A549 (cell line): ENCODE results near the gene DACH1. TPM values are rescaled to one million over a fixed set of nuclear protein-coding genes. Genes with fewer than 3 reads are reported as not detected.

Experiments
- ATAC-seq, 2 experiments: fragments of 200-7000 bp in 1 of 2; fragments of >200 bp in 1 of 2; cut with Nextera tagmentation in 1 of 2; cut with Tn5 transposase in 1 of 2; 3 replicates each; pipeline versions ENCODE4 v1.8.0 to v1.9.1; 2018 to 2020; ENCODE audit warnings: mild to moderate bottlenecking in 1 of 2, moderate library complexity in 1 of 2
- CTCF ChIA-PET: fragments of 300-600 bp; sonication (Branson Sonifier 250); formaldehyde crosslinking; extraction: SDS; loops from one replicate; lab custom pipeline; 2021; ENCODE audit warnings: antibody characterized with exemption, inconsistent platforms; lab: Yijun Ruan, JAX
- POLR2A ChIA-PET: fragments of 350-600 bp; formaldehyde crosslinking; extraction: SDS; loops from one replicate; lab custom pipeline; 2021; ENCODE audit warnings: antibody characterized with exemption, inconsistent platforms; lab: Yijun Ruan, JAX
- DNase-seq, 2 experiments: peaks; one replicate each; pipeline versions ENCODE4 v3.0.0 to v3.0.0-alpha.2; 2011 to 2016; ENCODE audit warnings: low read depth in 1 of 2, low spot score in 1 of 2
- FAIRE-seq: peaks from 2 replicates; lab custom pipeline; 2011; peaks lifted over from hg19 to GRCh38; lab: Jason Lieb, UNC
- H3K27ac ChIP-seq, 2 experiments: fragments of >200 bp; sonication (Bioruptor Twin); formaldehyde crosslinking; 3 replicates each; pipeline ENCODE4 v1.5.1; 2016 to 2017
- H3K4me1 ChIP-seq: fragments of >200 bp; sonication (Bioruptor Twin); formaldehyde crosslinking; 3 replicates; pipeline ENCODE4 v1.6.1; 2016
- H3K4me2 ChIP-seq: fragments of >200 bp; sonication (Bioruptor Twin); formaldehyde crosslinking; 3 replicates; pipeline ENCODE4 v1.6.1; 2016
- H3K4me3 ChIP-seq: fragments of >200 bp; sonication (Bioruptor Twin); formaldehyde crosslinking; 3 replicates; pipeline ENCODE4 v1.5.1; 2016
- H3K9me3 ChIP-seq: fragments of >200 bp; sonication (Bioruptor Twin); formaldehyde crosslinking; 3 replicates; pipeline ENCODE4 v1.6.1; 2016
- ATOH8 ChIP-seq: fragments of 250-450 bp; sonication (Bioruptor Pico); IDR thresholded peaks from 2 replicates; pipeline ENCODE4 v1.5.0; 2020; ENCODE audit warnings: low read depth, mild to moderate bottlenecking, moderate library complexity
- BHLHE40 ChIP-seq: IDR thresholded peaks from 2 replicates; pipeline ENCODE4 v1.6.1; 2012; ENCODE audit warnings: low read depth, low read length, inconsistent platforms
- CBX2 ChIP-seq: fragments of 200-600 bp; sonication (generic); IDR thresholded peaks from 2 replicates; pipeline ENCODE4 v1.6.1; 2016; ENCODE audit warnings: low read depth, mild to moderate bottlenecking, borderline replicate concordance
- CBX8 ChIP-seq: fragments of 200-600 bp; sonication (generic); IDR thresholded peaks from 2 replicates; pipeline ENCODE4 v1.6.1; 2016
- CHD2 ChIP-seq: fragments of 150-350 bp; IDR thresholded peaks from 2 replicates; pipeline ENCODE4 v1.6.1; 2014; ENCODE audit warnings: low read length; ENCODE audit not compliant: partially characterized antibody
- E2F6 ChIP-seq: IDR thresholded peaks from 2 replicates; pipeline ENCODE4 v1.6.1; 2012; ENCODE audit warnings: low read depth, borderline replicate concordance
- EHF ChIP-seq: fragments of 250-450 bp; sonication (Bioruptor Pico); IDR thresholded peaks from 2 replicates; pipeline ENCODE4 v1.5.0; 2020; ENCODE audit warnings: mild to moderate bottlenecking
- ELK1 ChIP-seq: fragments of 150-350 bp; IDR thresholded peaks from 2 replicates; pipeline ENCODE4 v1.6.1; 2014; ENCODE audit warnings: low read depth, mild to moderate bottlenecking, low read length
- ESRRA ChIP-seq: fragments of 150-350 bp; IDR thresholded peaks from 2 replicates; pipeline ENCODE4 v1.6.1; 2014; ENCODE audit warnings: mild to moderate bottlenecking, low read length, borderline replicate concordance
- FOSB ChIP-seq: fragments of 250-450 bp; sonication (Bioruptor Pico); IDR thresholded peaks from 2 replicates; pipeline ENCODE4 v1.5.0; 2020; ENCODE audit warnings: mild to moderate bottlenecking, moderate library complexity
- GATA3 ChIP-seq: IDR thresholded peaks from 2 replicates; pipeline ENCODE4 v1.6.1; 2012; ENCODE audit warnings: borderline replicate concordance
- HOXB5 ChIP-seq: fragments of 250-450 bp; sonication (Bioruptor Pico); IDR thresholded peaks from 2 replicates; pipeline ENCODE4 v1.5.0; 2020; ENCODE audit warnings: mild to moderate bottlenecking, moderate library complexity
- KDM1A ChIP-seq: fragments of 200-600 bp; sonication (generic); IDR thresholded peaks from 2 replicates; pipeline ENCODE4 v1.6.1; 2016; ENCODE audit warnings: low read depth, mild to moderate bottlenecking
- KDM5A ChIP-seq: fragments of 200-600 bp; sonication (generic); IDR thresholded peaks from 2 replicates; pipeline ENCODE4 v1.6.1; 2016; ENCODE audit warnings: antibody characterized with exemption, mild to moderate bottlenecking
- MAFK ChIP-seq: fragments of 450-650 bp; IDR thresholded peaks from 2 replicates; pipeline ENCODE4 v1.6.1; 2014; ENCODE audit not compliant: partially characterized antibody
- MAZ ChIP-seq: fragments of 150-350 bp; IDR thresholded peaks from 2 replicates; pipeline ENCODE4 v1.6.1; 2014; ENCODE audit warnings: antibody characterized with exemption, low read depth, low read length, borderline replicate concordance
- MYC ChIP-seq: IDR thresholded peaks from 2 replicates; pipeline ENCODE4 v1.6.1; 2012; ENCODE audit warnings: mild to moderate bottlenecking, inconsistent platforms, low read length, improper control_type of control experiment, borderline replicate concordance
- NR3C1 ChIP-seq: fragments of >200 bp; sonication (Bioruptor Twin); formaldehyde crosslinking; IDR thresholded peaks from 3 replicates; pipeline ENCODE4 v1.6.1; 2017
- PHF8 ChIP-seq: fragments of 200-600 bp; sonication (generic); IDR thresholded peaks from 2 replicates; pipeline ENCODE4 v1.6.1; 2016; ENCODE audit warnings: low read depth, mild to moderate bottlenecking, antibody characterized with exemption, moderate library complexity, borderline replicate concordance
- RAD21 ChIP-seq, 2 experiments: fragments of >200 bp in 1 of 2; sonication (Bioruptor Twin) in 1 of 2; formaldehyde crosslinking in 1 of 2; IDR thresholded peaks in 1 of 2; conservative IDR thresholded peaks in 1 of 2; 2 replicates in 1 of 2; 3 replicates in 1 of 2; pipeline ENCODE4 v1.6.1; 2012 to 2018; ENCODE audit warnings: inconsistent platforms in 1 of 2
- RARB ChIP-seq: fragments of 250-450 bp; sonication (Bioruptor Pico); IDR thresholded peaks from 2 replicates; pipeline ENCODE4 v1.8.0; 2021; ENCODE audit warnings: mild to moderate bottlenecking, moderate library complexity
- REST ChIP-seq: fragments of 200-600 bp; sonication (generic); IDR thresholded peaks from 2 replicates; pipeline ENCODE4 v1.6.1; 2016; ENCODE audit warnings: antibody characterized with exemption, mild to moderate bottlenecking, moderate library complexity
- RFX5 ChIP-seq: fragments of 450-650 bp; IDR thresholded peaks from 2 replicates; pipeline ENCODE4 v1.7.1; 2014; ENCODE audit warnings: antibody characterized with exemption, mild to moderate bottlenecking, moderate library complexity
- RNF2 ChIP-seq: fragments of 200-600 bp; sonication (generic); IDR thresholded peaks from 2 replicates; pipeline ENCODE4 v1.6.1; 2016; ENCODE audit warnings: low read depth, mild to moderate bottlenecking, antibody characterized with exemption, moderate library complexity, borderline replicate concordance
- TP53 ChIP-seq: fragments of 250-450 bp; sonication (Bioruptor Pico); IDR thresholded peaks from 2 replicates; pipeline ENCODE4 v1.5.0; 2021; ENCODE audit warnings: mild to moderate bottlenecking, moderate library complexity
- USF2 ChIP-seq: fragments of 450-650 bp; IDR thresholded peaks from 2 replicates; pipeline ENCODE4 v1.6.1; 2014; ENCODE audit warnings: antibody characterized with exemption
- ZC3H11A ChIP-seq: fragments of 450-650 bp; IDR thresholded peaks from 2 replicates; pipeline ENCODE4 v1.6.1; 2014; ENCODE audit warnings: antibody characterized with exemption, mild to moderate bottlenecking
- ZSCAN20 ChIP-seq: fragments of 250-450 bp; sonication (Bioruptor Pico); IDR thresholded peaks from 2 replicates; pipeline ENCODE4 v1.8.0; 2022; ENCODE audit warnings: mild to moderate bottlenecking, moderate library complexity
- WGBS: methylation state at CpG from one replicate; pipeline ENCODE4 v1.1.6; 2017; ENCODE audit errors: missing lambda C conversion rate; 5-methylcytosine and 5-hydroxymethylcytosine counted together
- polyA plus RNA-seq, 4 experiments: library from polyadenylated mRNA; depleted of rRNA in 3 of 4; stranded (reverse); fragments of >200 nt; fragmentation: RNase III in 1 of 4; extraction: RNeasy Plus Mini Kit Qiagen cat#74134 plus additional on column Dnase treatment in 1 of 4; gene quantifications; 2 replicates in 3 of 4; 3 replicates in 1 of 4; pipeline ENCODE4 v1.2.3, GENCODE V29; 2011 to 2017

DACH1 gene
- polyA plus RNA-seq, 2 of the 4 experiments (the other 2 are of a cell fraction), result not detected

GRCh38 chr13:71722206-71722605 lies 144.8 kb downstream of the DACH1 start:
- no peak overlapping the region for H3K4me3 ChIP-seq
- no peak for DNase-seq
- no peaks in the 10 kb centered on the region for H3K4me1 ChIP-seq
- no peak overlapping the region for H3K4me2 ChIP-seq
- no peak overlapping the region for H3K27ac ChIP-seq
- POLR2A ChIA-PET, result no interaction called here
- no peaks in the 10 kb centered on the region for H3K9me3 ChIP-seq
- ATAC-seq, result no peak
- TF ChIP-seq ESRRA (no peak), ZSCAN20 (no peak), TP53 (CRISPR knock-in tag) (no peak), MAZ (no peak), ATOH8 (no peak), ZC3H11A (no peak), MYC (no peak), HOXB5 (CRISPR knock-in tag) (no peak), E2F6 (no peak), NR3C1 (no peak), USF2 (no peak), CHD2 (no peak), PHF8 (no peak), FOSB (CRISPR knock-in tag) (no peak), EHF (CRISPR knock-in tag) (no peak), RFX5 (no peak), RAD21 (conservative IDR thresholded peaks at IDR 0.05 in 1 of 2, IDR thresholded peaks at IDR 0.05 in 1 of 2) (no peak)
- 33% methylated on average over 3 of the region's 3 CpGs for WGBS
- no peak for FAIRE-seq
- CTCF ChIA-PET, result no interaction called here

- ChIA-PET CTCF (no interaction called here), POLR2A (no interaction called here)
- no peak for DNase-seq
- no peak for FAIRE-seq
- H3K9me3 ChIP-seq, result no peaks in the 10 kb centered on the region
- WGBS, result 15% methylated on average over 1 of the region's 1 CpG
- TF ChIP-seq CBX2 (no peak), KDM5A (no peak), KDM1A (no peak), MAFK (peak; percentile 82), CBX8 (no peak), TP53 (CRISPR knock-in tag) (no peak)
- H3K4me1 ChIP-seq, result no peaks in the 10 kb centered on the region
- H3K4me3 ChIP-seq, result no peak overlapping the region
- H3K27ac ChIP-seq, result no peak overlapping the region
- no peak for ATAC-seq
- no peak overlapping the region for H3K4me2 ChIP-seq
Observed at GRCh38 chr13:71721104-71721503, 145.9 kb downstream of the DACH1 start.

GRCh38 chr13:71718931-71719330 lies 148.1 kb downstream of the DACH1 start:
- H3K27ac ChIP-seq, result no peak overlapping the region
- no peak overlapping the region for H3K4me3 ChIP-seq
- no peaks in the 10 kb centered on the region for H3K4me1 ChIP-seq
- no peak for ATAC-seq
- no peak overlapping the region for H3K4me2 ChIP-seq
- FAIRE-seq, result no peak
- no peaks in the 10 kb centered on the region for H3K9me3 ChIP-seq
- TF ChIP-seq USF2 (no peak), BHLHE40 (no peak), GATA3 (no peak), PHF8 (no peak), RNF2 (no peak), RARB (CRISPR knock-in tag) (no peak), CHD2 (no peak), ELK1 (no peak), REST (no peak), ESRRA (no peak), EHF (CRISPR knock-in tag) (no peak)
- ChIA-PET POLR2A (no interaction called here), CTCF (no interaction called here)
- DNase-seq, result no peak
- 0% methylated on average over 1 of the region's 1 CpG for WGBS
